ENCODE measurements around the gene TRMT11. TPM values are rescaled to one million over a fixed set of nuclear protein-coding genes. Genes with fewer than 3 reads are reported as not detected.

TRMT11 gene
- total and polyA plus RNA-seq, 2 of the 13 experiments (the other 11 are each of a cell fraction or from before 2014, with no cell fraction given) = 42.2 to 81.9 TPM

DNA sequence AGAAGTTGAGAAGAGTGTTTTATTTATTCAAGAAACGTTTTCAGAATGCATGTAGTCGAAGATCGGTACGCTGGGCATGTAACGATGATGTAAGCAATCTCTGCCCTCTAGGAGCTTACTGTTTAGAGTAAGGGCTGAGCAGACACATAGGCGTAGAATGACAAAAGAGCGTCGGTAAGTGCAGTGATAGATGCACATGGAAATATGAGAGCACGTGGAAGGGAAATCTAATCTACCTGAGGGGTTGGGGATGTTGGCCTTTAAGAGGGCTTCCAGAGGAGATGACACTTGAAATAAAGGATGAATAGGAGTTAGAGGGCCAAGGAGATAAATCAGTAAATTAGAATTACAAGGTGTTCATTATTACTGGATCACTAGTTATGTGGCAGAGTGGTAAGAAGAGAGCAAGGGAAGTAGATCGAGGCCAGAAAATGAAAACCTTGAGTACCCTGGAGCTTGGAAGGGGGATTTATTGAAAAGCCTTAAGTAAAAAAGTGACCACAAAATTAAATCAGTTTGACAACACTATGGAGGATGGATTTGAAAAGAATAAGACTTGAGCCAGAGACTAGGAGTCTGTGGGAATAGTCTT lies 782 bp downstream of the TRMT11 start (continued):
- TF ChIP-seq NKX3-1 (CRISPR knock-in tag; IDR thresholded peaks at IDR 0.05) (peak; percentile 20; the same call in 1 of the 2 replicates), MLXIP (CRISPR knock-in tag; IDR thresholded peaks at IDR 0.05; ENCODE audit: borderline replicate concordance) (0 out of 2 replicates have a peak, but pooled peaks have one; percentile 75), ZBTB20 (CRISPR knock-in tag; IDR thresholded peaks at IDR 0.05; ENCODE audit: borderline replicate concordance, low read depth) (0 out of 2 replicates have a peak, but pooled peaks have one; percentile 3), SMC3 (IDR thresholded peaks at IDR 0.05; ENCODE audit: low read length) (no peak), ZNF570 (CRISPR knock-in tag; IDR thresholded peaks at IDR 0.05; ENCODE audit: borderline replicate concordance) (0 out of 2 replicates have a peak, but pooled peaks have one; percentile 7)
- TF ChIP-seq, protein P1, sequence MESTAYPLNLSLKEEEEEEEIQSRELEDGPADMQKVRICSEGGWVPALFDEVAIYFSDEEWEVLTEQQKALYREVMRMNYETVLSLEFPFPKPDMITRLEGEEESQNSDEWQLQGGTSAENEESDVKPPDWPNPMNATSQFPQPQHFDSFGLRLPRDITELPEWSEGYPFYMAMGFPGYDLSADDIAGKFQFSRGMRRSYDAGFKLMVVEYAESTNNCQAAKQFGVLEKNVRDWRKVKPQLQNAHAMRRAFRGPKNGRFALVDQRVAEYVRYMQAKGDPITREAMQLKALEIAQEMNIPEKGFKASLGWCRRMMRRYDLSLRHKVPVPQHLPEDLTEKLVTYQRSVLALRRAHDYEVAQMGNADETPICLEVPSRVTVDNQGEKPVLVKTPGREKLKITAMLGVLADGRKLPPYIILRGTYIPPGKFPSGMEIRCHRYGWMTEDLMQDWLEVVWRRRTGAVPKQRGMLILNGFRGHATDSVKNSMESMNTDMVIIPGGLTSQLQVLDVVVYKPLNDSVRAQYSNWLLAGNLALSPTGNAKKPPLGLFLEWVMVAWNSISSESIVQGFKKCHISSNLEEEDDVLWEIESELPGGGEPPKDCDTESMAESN (CRISPR knock-in tag; conservative IDR thresholded peaks at IDR 0.05) = peak; percentile 40
- TF ChIP-seq, protein P2, sequence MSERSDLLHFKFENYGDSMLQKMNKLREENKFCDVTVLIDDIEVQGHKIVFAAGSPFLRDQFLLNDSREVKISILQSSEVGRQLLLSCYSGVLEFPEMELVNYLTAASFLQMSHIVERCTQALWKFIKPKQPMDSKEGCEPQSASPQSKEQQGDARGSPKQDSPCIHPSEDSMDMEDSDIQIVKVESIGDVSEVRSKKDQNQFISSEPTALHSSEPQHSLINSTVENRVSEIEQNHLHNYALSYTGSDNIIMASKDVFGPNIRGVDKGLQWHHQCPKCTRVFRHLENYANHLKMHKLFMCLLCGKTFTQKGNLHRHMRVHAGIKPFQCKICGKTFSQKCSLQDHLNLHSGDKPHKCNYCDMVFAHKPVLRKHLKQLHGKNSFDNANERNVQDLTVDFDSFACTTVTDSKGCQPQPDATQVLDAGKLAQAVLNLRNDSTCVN (CRISPR knock-in tag; IDR thresholded peaks at IDR 0.05; ENCODE audit: borderline replicate concordance) = no peak

All from HepG2 (cell line).